ENCODE measurements around the gene HINT2. TPM values are rescaled to one million over a fixed set of nuclear protein-coding genes. Genes with fewer than 3 reads are reported as not detected.
A peak's percentile ranks its signal among the peaks of the same experiment; 100 is the strongest.

The HINT2 gene
- total RNA-seq, 1 donor from 2014 or later: 60.1 TPM

GRCh38 chr9:35810122-35810521 is 4.7 kb downstream of the HINT2 start:
- H3K36me3 Mint-ChIP-seq (ENCODE audit: low read depth): peaks cover 4% of the 10 kb centered on the region
- H3K4me1 Mint-ChIP-seq: peaks cover 26% of the 10 kb centered on the region
- no peak for DNase-seq (ENCODE audit: low read depth, low spot score)
- H3K27me3 Mint-ChIP-seq (ENCODE audit: low read depth): no peaks in the 10 kb centered on the region
- H3K4me3 Mint-ChIP-seq: no peak overlapping the region
- TF ChIP-seq CTCF (conservative IDR thresholded peaks at IDR 0.05): no peak
- H3K27ac Mint-ChIP-seq (ENCODE audit: unreplicated experiment): no peak overlapping the region
- no peaks in the 10 kb centered on the region for H3K9me3 Mint-ChIP-seq

GRCh38 chr9:35808433-35808832 is 6.4 kb downstream of the HINT2 start:
- H3K27me3 Mint-ChIP-seq (ENCODE audit: low read depth): no peaks in the 10 kb centered on the region
- peaks cover 4% of the 10 kb centered on the region for H3K36me3 Mint-ChIP-seq (ENCODE audit: low read depth)
- DNase-seq (ENCODE audit: low read depth, low spot score): no peak
- TF ChIP-seq CTCF (conservative IDR thresholded peaks at IDR 0.05): no peak
- H3K9me3 Mint-ChIP-seq: no peaks in the 10 kb centered on the region
- H3K27ac Mint-ChIP-seq (ENCODE audit: unreplicated experiment): no peak overlapping the region
- H3K4me1 Mint-ChIP-seq: peaks cover 15% of the 10 kb centered on the region
- H3K4me3 Mint-ChIP-seq: no peak overlapping the region

- Mint-ChIP-seq H3K36me3 (ENCODE audit: low read depth) (peaks cover 2% of the 10 kb centered on the region), H3K4me3 (no peak overlapping the region), H3K9me3 (no peaks in the 10 kb centered on the region), H3K27ac (ENCODE audit: unreplicated experiment) (peak overlapping the region; percentile 27), H3K4me1 (no peaks in the 10 kb centered on the region), H3K27me3 (ENCODE audit: low read depth) (no peaks in the 10 kb centered on the region)
- no peak for DNase-seq (ENCODE audit: low read depth, low spot score)
- no peak for TF ChIP-seq CTCF (conservative IDR thresholded peaks at IDR 0.05)
These were observed 8.7 kb downstream of the HINT2 start for GRCh38 chr9:35806101-35806500.

DNA sequence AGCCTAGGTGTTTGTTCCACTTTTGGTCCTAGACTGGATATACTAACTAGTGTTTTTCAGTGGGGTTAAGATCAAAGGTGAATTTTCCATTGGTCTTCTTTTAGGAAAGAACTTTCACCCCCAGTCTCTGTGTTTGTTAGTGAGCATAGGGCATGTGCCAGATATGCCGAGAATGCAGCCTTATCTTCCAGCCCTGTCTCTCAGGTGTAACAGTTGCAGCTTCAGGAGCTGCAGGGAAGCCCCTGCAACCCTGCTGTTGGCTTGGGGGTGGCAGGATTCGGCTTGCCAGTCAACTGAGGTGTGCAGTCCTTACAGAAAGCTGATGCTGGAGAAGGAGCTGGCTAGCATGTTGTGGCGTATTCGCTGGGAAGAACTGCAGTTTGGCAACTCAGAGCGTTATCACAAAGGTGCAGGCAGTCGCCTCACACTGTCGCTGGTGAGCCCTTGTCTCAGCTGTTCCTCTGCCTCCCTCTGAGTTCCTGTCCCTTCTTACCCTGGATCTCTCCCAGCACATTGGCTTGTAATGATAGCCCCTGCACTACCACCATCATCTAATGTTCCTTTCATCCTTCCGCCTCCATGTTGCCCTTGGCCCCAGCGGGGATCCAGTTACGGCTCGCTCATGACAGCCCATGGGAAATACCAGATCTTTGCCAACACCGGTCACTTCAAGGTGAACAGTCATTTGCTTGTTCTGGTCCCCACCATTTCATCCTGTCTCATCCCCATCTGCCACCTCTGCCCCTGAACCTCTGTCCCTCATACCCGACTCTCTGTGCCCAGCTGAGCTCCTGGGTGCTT is 13.3 kb downstream of the HINT2 start:
- Mint-ChIP-seq H3K36me3 (ENCODE audit: low read depth) (peaks cover 3% of the 10 kb centered on the region), H3K27ac (ENCODE audit: unreplicated experiment) (peak overlapping the region; percentile 74), H3K4me3 (no peak overlapping the region), H3K27me3 (ENCODE audit: low read depth) (no peaks in the 10 kb centered on the region), H3K4me1 (peaks cover 4% of the 10 kb centered on the region), H3K9me3 (no peaks in the 10 kb centered on the region)
- no peak for DNase-seq (ENCODE audit: low read depth, low spot score)
- no peak for TF ChIP-seq CTCF (conservative IDR thresholded peaks at IDR 0.05)

- peaks cover 3% of the 10 kb centered on the region for H3K36me3 Mint-ChIP-seq (ENCODE audit: low read depth)
- H3K9me3 Mint-ChIP-seq: no peaks in the 10 kb centered on the region
- no peaks in the 10 kb centered on the region for H3K27me3 Mint-ChIP-seq (ENCODE audit: low read depth)
- TF ChIP-seq CTCF (conservative IDR thresholded peaks at IDR 0.05): no peak
- H3K27ac Mint-ChIP-seq (ENCODE audit: unreplicated experiment): peak overlapping the region; percentile 76
- H3K4me3 Mint-ChIP-seq: no peak overlapping the region
- DNase-seq (ENCODE audit: low read depth, low spot score): no peak
- peaks cover 5% of the 10 kb centered on the region for H3K4me1 Mint-ChIP-seq
These were observed 14.3 kb downstream of the HINT2 start for GRCh38 chr9:35800530-35800929.

All from neural crest cell (in vitro differentiated cells).